ENCODE measurements around the gene JPH2.

JPH2 gene

GRCh38 chr20:44102582-44102981 lies 84.4 kb downstream of the JPH2 start:
- DNase-seq (ENCODE audit: low read depth in 2 of 2): no peak

GRCh38 chr20:44099832-44100231 lies 87.2 kb downstream of the JPH2 start:
- DNase-seq (ENCODE audit: low read depth in 2 of 2): no peak

- DNase-seq (ENCODE audit: low read depth in 2 of 2): no peak
These were observed 88.3 kb downstream of the JPH2 start for GRCh38 chr20:44098657-44099056.

GRCh38 chr20:44098256-44098630 lies 88.7 kb downstream of the JPH2 start:
- no peak for DNase-seq (ENCODE audit: low read depth in 2 of 2)

- DNase-seq (ENCODE audit: low read depth in 2 of 2): no peak
These were observed 89.3 kb downstream of the JPH2 start for GRCh38 chr20:44097521-44098255.

GRCh38 chr20:44095831-44096230 lies 91.2 kb downstream of the JPH2 start:
- DNase-seq (ENCODE audit: low read depth in 2 of 2): no peak

- no peak for DNase-seq (ENCODE audit: low read depth in 2 of 2)
These were observed 93.8 kb downstream of the JPH2 start for GRCh38 chr20:44093249-44093582.

- DNase-seq (ENCODE audit: low read depth in 2 of 2): no peak
These were observed 94.3 kb downstream of the JPH2 start for GRCh38 chr20:44092551-44093248.

GRCh38 chr20:44091026-44091425 lies 96.0 kb downstream of the JPH2 start:
- DNase-seq (ENCODE audit: low read depth in 2 of 2): no peak

- no peak for DNase-seq (ENCODE audit: low read depth in 2 of 2)
These were observed 96.9 kb downstream of the JPH2 start for GRCh38 chr20:44089987-44090674.

- no peak for DNase-seq (ENCODE audit: low read depth in 2 of 2)
These were observed 99.2 kb downstream of the JPH2 start for GRCh38 chr20:44087857-44088120.

GRCh38 chr20:44087051-44087856 lies 99.7 kb downstream of the JPH2 start:
- no peak for DNase-seq (ENCODE audit: low read depth in 2 of 2)

- DNase-seq (ENCODE audit: low read depth in 2 of 2): no peak
These were observed 101.2 kb downstream of the JPH2 start for GRCh38 chr20:44085616-44086434.

- DNase-seq (ENCODE audit: low read depth in 2 of 2): no peak
These were observed 102.1 kb downstream of the JPH2 start for GRCh38 chr20:44084891-44085290.

- no peak for DNase-seq (ENCODE audit: low read depth in 2 of 2)
These were observed 102.5 kb downstream of the JPH2 start for GRCh38 chr20:44084439-44084838.

- no peak for DNase-seq (ENCODE audit: low read depth in 2 of 2)
These were observed 103.6 kb downstream of the JPH2 start for GRCh38 chr20:44083220-44083933.

- DNase-seq (ENCODE audit: low read depth in 2 of 2): no peak
These were observed 105.1 kb downstream of the JPH2 start for GRCh38 chr20:44081888-44082287.

GRCh38 chr20:44081476-44081875 lies 105.5 kb downstream of the JPH2 start:
- DNase-seq (ENCODE audit: low read depth in 2 of 2): no peak

GRCh38 chr20:44080646-44081267 lies 106.2 kb downstream of the JPH2 start:
- peak; percentile 49 to 71 for DNase-seq (ENCODE audit: low read depth in 2 of 2)

GRCh38 chr20:44080064-44080463 lies 106.9 kb downstream of the JPH2 start:
- no peak for DNase-seq (ENCODE audit: low read depth in 2 of 2)

All from stimulated activated CD8-positive, alpha-beta memory T cell treated with anti-CD3 and anti-CD28 coated beads, Interleukin-7, amount 100 ng/mL, for 4 hours (primary cell).